H1 (cell line): ENCODE measurements around the gene GNS. TPM values are rescaled to one million over a fixed set of nuclear protein-coding genes. Genes with fewer than 3 reads are reported as not detected.

ENCODE experiments used
- polyA plus RNA-seq, 7 experiments: library from polyadenylated mRNA; depleted of rRNA in 3 of 7; stranded (reverse) in 5 of 7; unstranded in 2 of 7; fragments of >200 nt in 5 of 7; fragments of 200-250 nt in 2 of 7; gene quantifications; 1 replicate in 5 of 7; 2 replicates in 1 of 7; 4 replicates in 1 of 7; pipeline versions ENCODE4 v1.2.1 to v1.2.3, GENCODE V29; 2011 to 2013; ENCODE audit warnings: missing spikeins in 2 of 7, mixed read lengths in 2 of 7
- total RNA-seq: library from RNA; stranded (reverse); fragmentation: NEBNext Ultra II Directional; extraction: Animal tissue kit (Norgen Biotek cat#: 25700); gene quantifications from 2 replicates; pipeline ENCODE4 v1.2.1, GENCODE V29; 2021
- TF ChIP-seq, protein P1 (sequence below): IDR thresholded peaks from 2 replicates; pipeline ENCODE4 v1.6.1; 2011; ENCODE audit warnings: low read length, improper control_type of control experiment

Gene GNS
- total and polyA plus RNA-seq, 2 of the 8 experiments (the other 6 are each of a cell fraction or from before 2014, with no cell fraction given): 16.0 to 28.5 TPM

DNA sequence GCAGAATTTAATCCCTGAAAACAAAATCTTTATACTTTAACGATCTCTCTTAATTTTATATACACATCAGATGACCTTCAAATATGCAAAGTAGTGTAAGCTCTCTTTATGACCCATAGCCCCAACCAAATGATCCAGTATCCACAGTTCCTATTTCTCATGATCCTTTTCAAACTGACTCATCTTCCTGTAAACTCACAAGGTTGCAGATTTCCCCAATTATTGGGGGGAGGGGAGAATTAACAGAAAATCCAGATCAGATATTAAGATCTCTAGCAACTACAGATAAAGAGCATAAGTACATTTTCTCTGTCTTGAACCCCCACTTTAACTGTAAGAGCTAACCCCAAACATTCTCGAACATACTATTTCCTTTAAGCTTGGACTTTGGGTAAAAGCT lies 12.5 kb downstream of the GNS start (continued):
- TF ChIP-seq, protein P1, sequence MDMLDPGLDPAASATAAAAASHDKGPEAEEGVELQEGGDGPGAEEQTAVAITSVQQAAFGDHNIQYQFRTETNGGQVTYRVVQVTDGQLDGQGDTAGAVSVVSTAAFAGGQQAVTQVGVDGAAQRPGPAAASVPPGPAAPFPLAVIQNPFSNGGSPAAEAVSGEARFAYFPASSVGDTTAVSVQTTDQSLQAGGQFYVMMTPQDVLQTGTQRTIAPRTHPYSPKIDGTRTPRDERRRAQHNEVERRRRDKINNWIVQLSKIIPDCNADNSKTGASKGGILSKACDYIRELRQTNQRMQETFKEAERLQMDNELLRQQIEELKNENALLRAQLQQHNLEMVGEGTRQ: no peak
- TF ChIP-seq, all 59 proteins: peak for 0
